DMS53 (cell line): Measurements from ENCODE around the gene C11orf98.
A peak's percentile ranks its signal among the peaks of the same experiment; 100 is the strongest.
"Not testable (repeated sequence)": the region's sequence is repeated elsewhere in the genome, so short reads cannot be mapped to it uniquely, and the experiment has no call there.

Experiments used
- DNase-seq: peaks from one replicate; lab custom pipeline; 2025; lab: John Stamatoyannopoulos, UW

C11orf98 gene

DNA sequence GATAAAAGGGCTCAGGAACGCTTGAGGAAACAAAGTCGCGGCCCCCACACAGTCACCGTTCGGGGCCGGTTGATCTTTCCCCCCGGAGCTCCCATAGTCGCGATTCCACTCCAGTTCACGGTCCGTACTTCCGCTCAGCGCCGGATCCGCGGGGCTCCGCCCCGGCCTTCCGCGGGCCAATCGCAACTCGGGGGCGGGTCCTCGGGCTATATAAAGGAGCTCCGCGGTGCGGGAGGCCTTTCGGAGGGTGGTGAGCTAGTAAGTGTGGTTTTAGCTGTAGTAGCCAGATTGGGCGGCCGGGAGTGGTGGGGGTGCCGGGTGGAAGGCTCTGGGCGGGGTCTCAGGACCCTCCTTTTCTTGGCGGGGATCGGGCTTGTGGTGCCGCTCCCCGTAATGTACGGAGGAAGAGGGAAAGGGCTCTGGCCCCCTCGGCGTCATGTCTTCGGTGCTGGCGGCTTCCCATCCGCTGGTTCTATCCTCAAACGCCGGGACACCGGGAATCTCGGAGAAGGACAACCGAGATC is at the start of gene C11orf98, which contains the start of gene CSKMT:
C11orf98 (minus strand) TSS at position 136 of the 524 bp plus-strand sequence; CDS start at position 95, 41 bp downstream.
CSKMT (plus strand) TSS at position 238 of the 524 bp plus-strand sequence. CDS start 568 bp downstream, outside the sequence.
- peak; percentile 96 for DNase-seq

GRCh38 chr11:62713343-62713742 is 48.3 kb upstream of the C11orf98 start:
- peak; percentile 22 for DNase-seq

DNA sequence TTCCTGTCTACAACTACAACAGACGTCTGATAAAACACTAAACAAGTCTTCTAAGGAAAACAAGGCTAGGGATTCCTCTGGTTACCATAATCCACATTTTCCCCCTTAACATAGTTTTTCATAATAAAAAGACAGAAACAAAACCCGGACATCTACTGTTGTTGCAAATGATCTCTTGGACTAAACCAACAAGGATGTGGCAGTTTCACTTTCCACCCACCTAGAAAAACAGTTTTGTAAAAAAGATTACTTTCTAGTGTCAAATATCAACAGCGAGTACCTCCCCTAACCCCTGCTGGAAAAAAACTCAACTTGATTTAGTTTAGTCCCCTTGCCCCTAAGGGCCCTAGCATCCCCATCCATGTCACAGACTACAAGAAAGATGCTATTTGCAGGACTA is 47.9 kb upstream of the C11orf98 start:
- no peak for DNase-seq

DNA sequence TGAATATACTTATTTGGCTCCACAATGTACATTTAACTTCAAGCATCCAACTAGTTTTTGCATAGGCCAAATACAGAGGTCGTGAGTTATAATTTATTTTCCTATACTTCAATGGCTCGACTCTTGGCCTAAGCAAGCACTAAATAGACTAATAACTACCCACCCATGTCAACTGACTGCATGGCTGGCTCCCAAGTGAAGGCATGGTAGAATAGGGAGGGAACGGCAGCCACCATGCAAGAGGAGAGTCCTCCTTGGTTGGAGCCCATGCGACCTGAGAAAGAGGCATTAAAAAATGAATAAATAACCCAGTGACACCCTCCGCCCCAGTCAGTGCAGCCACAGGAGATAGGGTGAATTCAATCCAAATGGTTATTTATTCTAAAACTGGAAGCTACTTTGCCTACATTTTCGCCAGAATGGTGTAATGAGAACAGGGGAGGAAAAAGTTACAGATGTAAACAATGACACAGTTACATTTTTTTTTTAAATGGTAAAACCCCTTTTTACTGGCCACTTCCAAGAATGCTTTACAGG is 47.3 kb upstream of the C11orf98 start:
- no peak for DNase-seq

GRCh38 chr11:62710001-62710345 is 45.0 kb upstream of the C11orf98 start:
- DNase-seq: peak; percentile 78

DNA sequence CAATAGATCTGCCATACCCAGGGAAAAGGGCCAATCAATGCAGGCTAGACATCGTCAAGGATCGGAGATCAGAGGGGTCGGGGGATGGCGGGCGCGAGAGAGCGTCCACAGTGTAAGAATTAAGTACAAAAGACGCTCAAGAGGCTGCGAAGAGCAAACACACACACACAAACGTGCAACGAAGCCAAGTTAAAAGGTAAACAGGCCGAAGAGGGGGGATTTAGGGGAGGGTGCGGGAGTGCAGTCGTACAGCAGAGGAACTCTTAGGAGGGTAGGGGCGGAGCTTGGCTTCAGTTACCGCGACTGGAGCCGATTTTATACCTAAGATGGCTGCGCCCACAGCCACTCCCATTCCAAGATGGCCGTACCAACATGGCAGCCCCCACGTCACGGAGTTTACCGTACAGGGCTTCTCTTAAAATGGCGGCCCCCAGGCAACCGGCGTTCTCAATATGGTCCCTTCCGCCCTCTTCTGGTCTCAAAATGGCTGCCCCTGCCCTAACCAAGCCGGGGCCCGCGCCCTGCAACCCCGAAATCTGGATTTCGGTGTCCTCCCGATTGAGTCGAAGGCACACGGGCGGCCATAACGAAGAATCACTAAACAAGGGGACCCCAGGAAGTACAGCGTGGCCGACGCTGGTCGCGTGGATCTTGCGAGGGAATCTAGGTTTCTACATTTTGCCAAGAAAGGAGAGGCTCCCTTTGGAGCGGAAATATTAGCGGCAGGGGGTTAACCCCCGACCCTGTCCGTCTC is 44.4 kb upstream of the C11orf98 start:
- peak; percentile 99 for DNase-seq

GRCh38 chr11:62708793-62709192 is 43.8 kb upstream of the C11orf98 start:
- peak; percentile 83 for DNase-seq

DNA sequence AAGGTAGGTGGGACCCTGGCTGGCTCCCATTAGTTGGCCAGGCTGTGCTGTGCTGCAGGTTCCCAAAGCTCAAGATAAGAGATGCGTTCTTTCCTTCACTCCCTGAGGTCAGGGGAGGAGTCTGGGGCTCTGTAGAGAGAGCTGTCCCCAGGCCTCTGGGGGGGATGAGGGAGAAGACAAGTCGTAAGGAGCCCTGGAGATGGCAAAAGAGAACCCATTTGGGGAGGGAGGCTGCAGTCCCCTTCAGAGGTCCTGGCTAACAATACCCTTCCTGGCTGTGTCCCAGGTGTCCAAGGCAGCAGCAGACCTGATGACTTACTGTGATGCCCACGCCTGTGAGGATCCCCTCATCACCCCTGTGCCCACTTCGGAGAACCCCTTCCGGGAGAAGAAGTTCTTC is 43.4 kb upstream of the C11orf98 start:
- no peak for DNase-seq

- no peak for DNase-seq
Observed at GRCh38 chr11:62707277-62707861, 42.4 kb upstream of the C11orf98 start, which contains the start of the genes BSCL2 and GNG3. TSS of gene BSCL2 (minus strand) at chr11:62707424. CDS start at chr11:62707195, 229 bp downstream. TSS of gene GNG3 (plus strand) at chr11:62707676. CDS start at chr11:62708296, 620 bp downstream.

- DNase-seq: no peak
Observed at GRCh38 chr11:62706850-62707247, 41.8 kb upstream of the C11orf98 start.

DNA sequence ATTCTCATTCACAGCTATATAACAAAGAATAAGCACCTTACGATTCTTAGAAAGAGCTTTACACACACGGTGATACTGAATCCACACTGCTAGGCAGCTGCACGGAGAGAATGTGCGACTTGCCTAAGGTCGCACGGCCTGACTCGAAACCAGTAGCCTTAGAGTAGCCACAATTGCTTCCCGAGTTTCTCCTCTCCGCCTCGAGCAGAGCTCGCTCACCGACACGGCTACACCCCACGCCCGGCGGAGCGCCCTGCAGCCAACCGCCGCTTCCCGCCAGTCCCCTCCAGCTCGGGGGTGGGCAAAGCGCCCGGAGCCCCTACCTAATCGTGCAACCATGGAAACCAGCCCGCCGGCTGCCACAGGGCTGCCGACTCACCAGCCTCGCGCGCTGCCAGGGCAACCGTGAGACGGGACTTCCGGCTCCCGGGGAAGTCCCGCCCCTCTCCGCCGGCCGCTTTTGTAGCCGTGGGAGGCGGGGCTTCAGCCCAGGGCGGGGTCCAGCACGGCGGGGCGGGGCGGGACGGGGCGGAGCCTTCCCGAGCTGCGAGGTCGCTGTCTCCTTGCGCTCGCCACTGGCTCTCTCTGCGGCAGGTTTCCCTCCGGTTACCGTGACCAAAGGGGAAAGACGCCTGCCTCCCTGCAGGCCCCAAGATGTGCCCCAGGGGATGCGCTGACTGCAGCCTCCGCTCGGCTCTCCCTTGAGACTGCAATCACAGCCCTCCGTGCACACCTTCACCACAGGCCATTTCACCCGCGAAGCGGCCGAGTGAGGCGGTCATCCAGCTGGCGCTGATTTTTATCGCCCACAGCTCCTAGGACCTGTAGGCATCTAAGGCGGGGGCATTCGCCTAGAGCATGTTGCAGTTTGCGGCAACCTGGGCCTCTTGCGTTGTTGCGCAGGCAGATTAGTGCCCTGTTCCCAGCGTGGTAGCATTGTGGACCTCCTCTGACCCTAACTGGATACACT is 41.2 kb upstream of the C11orf98 start:
- DNase-seq: peak; percentile 97

DNA sequence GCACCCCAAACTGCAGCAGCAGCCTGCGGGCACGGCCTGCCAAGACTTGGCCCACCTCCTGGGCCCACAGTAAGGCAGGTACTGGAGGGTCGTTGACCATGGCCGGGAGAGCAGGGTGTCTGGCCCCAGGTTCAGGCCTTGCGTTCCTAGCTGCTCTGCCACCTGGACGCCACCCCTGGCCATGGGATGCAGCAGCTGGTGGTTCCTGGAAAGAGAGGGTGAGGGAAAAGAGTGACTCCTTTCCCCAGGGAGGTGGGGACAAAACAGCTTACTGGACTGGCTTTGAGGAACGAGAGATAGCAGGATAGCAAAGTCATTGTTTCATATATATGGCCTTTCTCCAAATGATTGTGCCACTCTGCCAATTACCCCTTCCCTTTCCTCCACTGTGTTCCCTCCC is 40.4 kb upstream of the C11orf98 start:
- peak; percentile 78 for DNase-seq

DNA sequence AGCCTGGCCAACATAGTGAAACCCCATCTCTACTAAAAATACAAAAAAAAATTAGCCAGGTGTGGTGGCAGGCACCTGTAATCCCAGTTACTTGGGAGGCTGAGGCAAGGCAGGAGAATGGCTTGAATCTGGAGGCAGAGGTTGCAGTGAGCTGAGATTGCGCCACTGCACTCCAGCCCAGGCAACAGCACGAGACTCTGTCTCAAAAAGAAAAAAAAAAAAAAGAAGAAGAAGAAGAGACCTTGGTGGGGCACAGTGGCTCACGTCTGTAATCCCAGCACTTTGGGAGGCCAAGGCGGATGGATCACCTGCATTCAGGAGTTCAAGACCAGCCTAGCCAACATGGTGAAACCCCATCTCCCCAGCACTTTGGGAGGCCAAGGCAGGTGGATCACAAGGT is 38.9 kb upstream of the C11orf98 start:
- DNase-seq: not testable (repeated sequence)

GRCh38 chr11:62702246-62702645 is 37.2 kb upstream of the C11orf98 start:
- DNase-seq: no peak

DNA sequence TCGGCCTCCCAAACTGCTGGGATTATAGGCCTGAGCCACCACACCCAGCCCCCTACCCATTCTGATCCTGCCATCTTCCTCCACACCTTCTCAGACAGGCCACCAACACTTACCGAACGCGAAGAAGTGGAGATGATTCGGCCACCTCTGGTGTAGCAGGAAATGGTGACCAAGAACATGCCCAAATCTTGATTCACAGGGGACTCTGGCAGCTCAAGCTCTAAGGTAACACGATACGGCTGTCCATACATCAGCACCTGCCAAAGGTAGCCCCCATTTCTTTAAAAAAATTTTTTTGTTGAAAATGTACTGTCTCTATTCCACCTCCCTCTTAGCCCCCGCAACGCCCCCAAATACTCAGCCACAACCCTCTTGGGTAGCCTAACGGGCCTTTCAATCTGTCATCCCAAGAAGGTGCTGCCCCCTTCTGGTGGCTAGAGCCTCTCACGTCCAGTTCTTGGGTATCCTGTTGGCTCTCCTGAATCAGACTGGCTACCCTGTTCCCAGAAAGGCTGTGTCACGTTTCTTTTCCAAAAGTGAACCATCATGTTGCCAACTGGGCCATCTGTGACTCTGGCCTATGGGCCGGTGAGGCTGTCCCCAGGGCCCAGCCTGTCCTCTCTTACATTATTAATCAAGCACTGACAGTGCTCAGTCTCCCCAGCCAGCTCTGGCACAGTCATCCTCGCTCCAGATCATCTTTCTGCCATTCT is 29.6 kb upstream of the C11orf98 start:
- peak; percentile 88 for DNase-seq

- DNase-seq: not testable (repeated sequence)
Observed at GRCh38 chr11:62693624-62694023, 28.6 kb upstream of the C11orf98 start.

DNA sequence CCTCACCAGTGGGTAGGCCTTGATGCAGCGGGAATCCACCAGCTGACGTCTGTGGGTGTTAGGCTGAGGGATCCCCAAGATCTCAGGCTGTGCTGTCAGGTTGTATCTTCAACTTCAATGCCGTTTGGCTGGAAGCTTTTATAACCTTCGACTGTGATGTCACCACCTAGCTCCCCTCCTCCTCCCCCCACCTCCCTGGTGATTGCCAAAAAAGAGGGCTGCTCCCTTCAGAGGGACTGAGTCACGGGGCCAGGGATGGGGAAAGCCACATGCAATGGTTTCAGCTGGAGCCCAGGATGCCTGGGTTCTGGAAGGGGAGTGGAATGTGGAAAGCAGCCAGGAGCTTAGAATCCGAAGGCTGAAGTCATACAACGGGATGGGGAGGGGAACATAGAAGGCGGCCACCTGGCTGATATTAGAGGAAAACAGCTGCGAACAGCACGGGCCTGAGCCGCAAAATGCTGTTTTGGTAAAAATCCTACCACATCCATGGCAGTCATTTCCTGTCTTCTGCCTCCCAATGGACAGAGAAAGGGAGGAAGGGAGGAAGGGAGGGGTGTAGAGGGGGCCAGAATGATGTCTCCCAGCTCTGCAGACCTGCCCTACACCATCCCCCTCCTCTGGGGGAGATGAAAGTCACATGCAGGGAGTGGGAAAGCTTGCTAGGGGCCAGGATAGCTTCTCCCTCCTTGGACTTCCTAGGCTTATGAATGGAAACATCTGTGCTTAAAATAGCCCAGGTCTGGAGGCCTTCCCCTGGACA is 24.6 kb upstream of the C11orf98 start, which contains the start of gene LRRN4CL:
LRRN4CL (minus strand) TSS at position 110 of the 763 bp plus-strand sequence. CDS start 1,022 bp downstream, outside the sequence.
- no peak for DNase-seq

DNA sequence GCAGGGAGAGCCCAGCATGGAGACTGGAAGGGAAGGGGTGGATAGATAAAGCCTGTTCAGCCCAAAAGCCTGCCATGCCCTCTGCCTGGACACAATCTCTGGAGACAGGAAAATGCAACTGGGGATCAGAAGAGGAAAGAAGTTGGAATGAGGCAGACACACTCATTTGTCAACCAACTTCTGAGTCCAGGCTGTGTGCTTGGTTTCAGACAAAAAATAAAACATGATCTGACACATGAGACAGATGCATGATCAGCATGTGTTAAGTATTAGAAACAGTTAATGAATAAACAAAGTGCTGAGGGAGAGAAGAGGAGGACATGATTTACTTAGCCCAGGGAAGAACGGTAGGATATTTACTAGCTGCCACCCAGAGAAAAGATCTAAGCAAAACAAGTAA is 23.5 kb upstream of the C11orf98 start:
- DNase-seq: no peak

GRCh38 chr11:62687508-62688396 is 22.7 kb upstream of the C11orf98 start:
- DNase-seq: peak; percentile 45
